Natural killer cell (primary cell): ENCODE measurements around the gene TMEM82. TPM values are rescaled to one million over a fixed set of nuclear protein-coding genes. Genes with fewer than 3 reads are reported as not detected.

Experiments
- ATAC-seq, 3 donors: fragments of 150-1000 bp in 2 of 3; fragments of 200-7000 bp in 1 of 3; cut with Tn5 transposase; 1 replicate in 1 of 3; 2 replicates in 2 of 3; pipeline ENCODE4 v1.10.0; 2021; ENCODE audit warnings: mild to moderate bottlenecking in 2 of 3, moderate library complexity in 2 of 3
- DNase-seq, 2 donors: peaks; one replicate each; pipeline versions ENCODE4 v3.0.0 to v3.0.0-alpha.2; 2013 to 2021; ENCODE audit warnings: mixed read lengths in 1 of 2
- H3K27ac ChIP-seq: one replicate; pipeline ENCODE4 v1.5.1; 2013; ENCODE audit warnings: mild to moderate bottlenecking, low read length
- H3K27me3 ChIP-seq: one replicate; pipeline ENCODE4 v1.6.1; 2013; ENCODE audit warnings: low read length; ENCODE audit not compliant: control insufficient read depth, insufficient read depth
- H3K36me3 ChIP-seq: one replicate; pipeline ENCODE4 v1.6.1; 2013; ENCODE audit warnings: low read length; ENCODE audit not compliant: control insufficient read depth, insufficient read depth
- H3K4me1 ChIP-seq: one replicate; pipeline ENCODE4 v1.6.1; 2013; ENCODE audit warnings: low read length; ENCODE audit not compliant: control insufficient read depth, insufficient read depth
- H3K4me3 ChIP-seq: one replicate; pipeline ENCODE4 v1.5.1; 2013; ENCODE audit warnings: low read length
- H3K9me3 ChIP-seq: one replicate; pipeline ENCODE4 v1.6.1; 2013; ENCODE audit warnings: low read length; ENCODE audit not compliant: control insufficient read depth, insufficient read depth
- H3K27ac Mint-ChIP-seq, 2 donors: one replicate each; pipeline ENCODE4 v1.8.0; 2022; ENCODE audit warnings: mild to moderate bottlenecking in 2 of 2, mixed read lengths in 2 of 2, moderate library complexity in 1 of 2
- H3K27me3 Mint-ChIP-seq, 2 donors: one replicate each; pipeline ENCODE4 v1.8.0; 2022; ENCODE audit warnings: low read depth in 2 of 2, mixed read lengths in 2 of 2
- H3K36me3 Mint-ChIP-seq: one replicate; pipeline ENCODE4 v1.8.0; 2022; ENCODE audit warnings: mixed read lengths
- H3K4me1 Mint-ChIP-seq, 2 donors: one replicate each; pipeline ENCODE4 v1.8.0; 2022; ENCODE audit warnings: mixed read lengths in 2 of 2
- H3K4me3 Mint-ChIP-seq: one replicate; pipeline ENCODE4 v1.8.0; 2022; ENCODE audit warnings: mild to moderate bottlenecking, moderate library complexity, mixed read lengths
- H3K9me3 Mint-ChIP-seq, 2 donors: one replicate each; pipeline ENCODE4 v1.8.0; 2022; ENCODE audit warnings: mixed read lengths in 2 of 2
- CTCF ChIP-seq: fragments of 200-600 bp; IDR thresholded peaks from one replicate; pipeline ENCODE4 v1.8.0; 2022; ENCODE audit warnings: antibody characterized with exemption
- WGBS: methylation state at CpG from one replicate; pipeline ENCODE4 v1.1.7; 2013; ENCODE audit warnings: missing lambda C conversion rate; ENCODE audit not compliant: insufficient coverage; 5-methylcytosine and 5-hydroxymethylcytosine counted together
- intact Hi-C: fragments of 100-400 bp; cut with micrococcal nuclease; formaldehyde crosslinking; loops from one replicate; pipeline ENCODE4 v1.14.2; 2022
- total RNA-seq, 4 donors: library from RNA; stranded (reverse); fragments of 120-200 nt in 1 of 4; gene quantifications; one replicate each; pipeline versions ENCODE4 v1.2.3 to v1.2.4, GENCODE V29; 2013 to 2022

Gene TMEM82
- total RNA-seq, 3 donors from 2014 or later (not counting 1 experiment from before 2014, with no cell fraction given) = not detected

- no peaks in the 10 kb centered on the region for H3K36me3 ChIP-seq
- ATAC-seq (peak in 1 of 3 donors; percentile 25), DNase-seq (no peak)
- H3K27ac Mint-ChIP-seq = no peak overlapping the region
- H3K27ac ChIP-seq = no peak overlapping the region
- no peaks in the 10 kb centered on the region for H3K27me3 ChIP-seq
- no peaks in the 10 kb centered on the region for H3K4me1 ChIP-seq
- H3K9me3 ChIP-seq = no peaks in the 10 kb centered on the region
- peaks cover 13 to 17% of the 10 kb centered on the region in 2 donors for H3K27me3 Mint-ChIP-seq
- 97% methylated on average over 6 of the region's 7 CpGs for WGBS
- intact Hi-C loops = no loop called here
- H3K36me3 Mint-ChIP-seq = no peaks in the 10 kb centered on the region
- no peaks in the 10 kb centered on the region for H3K9me3 Mint-ChIP-seq
- H3K4me3 Mint-ChIP-seq = no peak overlapping the region
- no peaks in the 10 kb centered on the region for H3K4me1 Mint-ChIP-seq
- TF ChIP-seq CTCF = no peak
- H3K4me3 ChIP-seq = no peak overlapping the region
Measured at GRCh38 chr1:15768388-15768787, 26.1 kb downstream of the TMEM82 start.

GRCh38 chr1:15770313-15770962 lies 28.1 kb downstream of the TMEM82 start:
- H3K27me3 ChIP-seq = no peaks in the 10 kb centered on the region
- Mint-ChIP-seq H3K9me3 (no peaks in the 10 kb centered on the region), H3K27ac (no peak overlapping the region), H3K4me3 (no peak overlapping the region), H3K27me3 (peaks cover 5 to 11% of the 10 kb centered on the region in 2 donors), H3K36me3 (no peaks in the 10 kb centered on the region), H3K4me1 (no peaks in the 10 kb centered on the region)
- no peak for TF ChIP-seq CTCF
- no peak overlapping the region for H3K4me3 ChIP-seq
- no peaks in the 10 kb centered on the region for H3K4me1 ChIP-seq
- intact Hi-C loops = no loop called here
- 83% methylated on average over 14 of the region's 14 CpGs for WGBS
- ATAC-seq (no peak), DNase-seq (no peak)
- no peaks in the 10 kb centered on the region for H3K9me3 ChIP-seq
- no peaks in the 10 kb centered on the region for H3K36me3 ChIP-seq
- no peak overlapping the region for H3K27ac ChIP-seq

- H3K36me3 ChIP-seq = no peaks in the 10 kb centered on the region
- TF ChIP-seq CTCF = no peak
- Mint-ChIP-seq H3K27ac (no peak overlapping the region), H3K36me3 (no peaks in the 10 kb centered on the region), H3K27me3 (peaks cover 5 to 7% of the 10 kb centered on the region in 2 donors), H3K4me1 (no peaks in the 10 kb centered on the region), H3K4me3 (no peak overlapping the region), H3K9me3 (no peaks in the 10 kb centered on the region)
- 80% methylated on average over 6 of the region's 6 CpGs for WGBS
- no peaks in the 10 kb centered on the region for H3K9me3 ChIP-seq
- ATAC-seq (no peak), DNase-seq (no peak)
- no peaks in the 10 kb centered on the region for H3K27me3 ChIP-seq
- H3K4me1 ChIP-seq = no peaks in the 10 kb centered on the region
- intact Hi-C loops = no loop called here
- no peak overlapping the region for H3K27ac ChIP-seq
- H3K4me3 ChIP-seq = no peak overlapping the region
Measured at GRCh38 chr1:15771836-15772515, 29.7 kb downstream of the TMEM82 start.
